GM23338 (cell line): ENCODE data around the gene MTMR3. TPM values are rescaled to one million over a fixed set of nuclear protein-coding genes. Genes with fewer than 3 reads are reported as not detected.

Experiments
- ATAC-seq: fragments of 200-7000 bp; cut with Tn5 transposase; 3 replicates; pipeline ENCODE4 v1.9.1; 2020
- DNase-seq: peaks from one replicate; pipeline ENCODE4 v3.0.0-alpha.2; 2015; ENCODE audit warnings: low spot score
- H2AFZ ChIP-seq: fragments of 200-600 bp; sonication (generic); 2 replicates; pipeline ENCODE4 v1.8.0; 2016; ENCODE audit warnings: antibody characterized with exemption, mild to moderate bottlenecking, moderate library complexity
- H3F3A ChIP-seq: fragments of 200-600 bp; sonication (generic); replicated peaks from 2 replicates; pipeline ENCODE4 v1.8.0; 2017; ENCODE audit warnings: antibody characterized with exemption, mixed run types, low read depth
- H3K27ac ChIP-seq: fragments of 200-600 bp; sonication (generic); 2 replicates; pipeline ENCODE4 v1.6.1; 2016; ENCODE audit warnings: low read depth
- H3K27me3 ChIP-seq: fragments of 200-600 bp; sonication (generic); 2 replicates; pipeline ENCODE4 v1.8.0; 2016; ENCODE audit warnings: mild to moderate bottlenecking, mixed run types, moderate library complexity; ENCODE audit not compliant: insufficient read depth
- H3K36me3 ChIP-seq: fragments of 200-600 bp; sonication (generic); 2 replicates; pipeline ENCODE4 v1.8.0; 2016; ENCODE audit warnings: mild to moderate bottlenecking; ENCODE audit not compliant: insufficient read depth
- H3K4me1 ChIP-seq: fragments of 200-600 bp; sonication (generic); 2 replicates; pipeline ENCODE4 v1.8.0; 2016; ENCODE audit warnings: mild to moderate bottlenecking, moderate library complexity; ENCODE audit not compliant: insufficient read depth
- H3K4me2 ChIP-seq: fragments of 200-600 bp; sonication (generic); 2 replicates; pipeline ENCODE4 v1.7.1; 2017; ENCODE audit warnings: mixed run types
- H3K4me3 ChIP-seq: fragments of 200-600 bp; sonication (generic); 2 replicates; pipeline ENCODE4 v1.6.1; 2016; ENCODE audit warnings: mixed run types
- H3K79me2 ChIP-seq: fragments of 200-600 bp; sonication (generic); replicated peaks from 2 replicates; pipeline ENCODE4 v1.8.0; 2017; ENCODE audit warnings: mild to moderate bottlenecking; ENCODE audit not compliant: insufficient read depth
- H3K9me2 ChIP-seq: fragments of 200-600 bp; sonication (generic); 2 replicates; pipeline ENCODE4 v1.8.0; 2017; ENCODE audit not compliant: insufficient read depth
- H4K20me1 ChIP-seq: fragments of 200-600 bp; sonication (generic); replicated peaks from 2 replicates; pipeline ENCODE4 v1.8.0; 2017; ENCODE audit warnings: mild to moderate bottlenecking; ENCODE audit not compliant: insufficient read depth
- H3K27ac Mint-ChIP-seq: 2 replicates; pipeline ENCODE4 v1.8.0; 2020; ENCODE audit warnings: inconsistent platforms, mild to moderate bottlenecking, moderate library complexity, mixed read lengths
- H3K27me3 Mint-ChIP-seq: 3 replicates; pipeline ENCODE4 v1.8.0; 2022; ENCODE audit warnings: low read depth, mild to moderate bottlenecking, moderate library complexity, mixed read lengths, inconsistent platforms; ENCODE audit not compliant: insufficient read depth, poor library complexity
- H3K36me3 Mint-ChIP-seq: 3 replicates; pipeline ENCODE4 v1.8.0; 2021; ENCODE audit warnings: low read depth, mild to moderate bottlenecking, inconsistent platforms, moderate library complexity, mixed read lengths
- H3K4me1 Mint-ChIP-seq: 3 replicates; pipeline ENCODE4 v1.8.0; 2020; ENCODE audit warnings: mild to moderate bottlenecking, inconsistent platforms, mixed read lengths
- H3K4me3 Mint-ChIP-seq: 3 replicates; pipeline ENCODE4 v1.8.0; 2021; ENCODE audit warnings: moderate library complexity, mild to moderate bottlenecking, inconsistent platforms, mixed read lengths
- H3K9me3 Mint-ChIP-seq: 3 replicates; pipeline ENCODE4 v1.8.0; 2020; ENCODE audit warnings: moderate library complexity, mild to moderate bottlenecking, inconsistent platforms, mixed read lengths
- CREB1 ChIP-seq: fragments of 250-450 bp; sonication (Bioruptor Pico); IDR thresholded peaks from 2 replicates; pipeline ENCODE4 v1.5.0; 2020; ENCODE audit warnings: low read depth, mild to moderate bottlenecking, moderate library complexity
- CTCF ChIP-seq, 2 experiments: fragments of 200-600 bp in 1 of 2; sonication (generic) in 1 of 2; conservative IDR thresholded peaks; 2 replicates each; pipeline versions ENCODE4 v1.5.1 to v1.6.1; 2016 to 2017; ENCODE audit warnings: antibody characterized with exemption in 2 of 2, low read depth in 2 of 2, mild to moderate bottlenecking in 2 of 2, moderate library complexity in 1 of 2
- ETS1 ChIP-seq: IDR thresholded peaks from 2 replicates; pipeline ENCODE4 v1.6.1; 2016; ENCODE audit warnings: antibody characterized with exemption
- EZH2 ChIP-seq: fragments of 200-600 bp; sonication (generic); IDR thresholded peaks from one replicate; pipeline ENCODE4 v1.8.0; 2017; ENCODE audit warnings: antibody characterized with exemption, mild to moderate bottlenecking, low read depth; ENCODE audit not compliant: unreplicated experiment
- EZH2phosphoT487 ChIP-seq: fragments of 200-600 bp; sonication (generic); IDR thresholded peaks from one replicate; pipeline ENCODE4 v1.8.1; 2018; ENCODE audit warnings: antibody characterized with exemption; ENCODE audit not compliant: unreplicated experiment
- JUNB ChIP-seq: IDR thresholded peaks from one replicate; pipeline ENCODE4 v1.6.1; 2016; ENCODE audit warnings: antibody characterized with exemption; ENCODE audit not compliant: unreplicated experiment
- NANOG ChIP-seq: IDR thresholded peaks from 2 replicates; pipeline ENCODE4 v1.6.1; 2016; ENCODE audit warnings: antibody characterized with exemption, borderline replicate concordance
- POLR2AphosphoS5 ChIP-seq: IDR thresholded peaks from 2 replicates; pipeline ENCODE4 v1.6.1; 2016; ENCODE audit warnings: antibody characterized with exemption, low read depth
- REST ChIP-seq: IDR thresholded peaks from one replicate; pipeline ENCODE4 v1.6.1; 2018; ENCODE audit warnings: antibody characterized with exemption; ENCODE audit not compliant: unreplicated experiment
- STAT1 ChIP-seq: IDR thresholded peaks from one replicate; pipeline ENCODE4 v1.6.1; 2016; ENCODE audit warnings: antibody characterized with exemption; ENCODE audit not compliant: unreplicated experiment
- ZNF114 ChIP-seq: fragments of 250-450 bp; sonication (Bioruptor Pico); IDR thresholded peaks from 2 replicates; pipeline ENCODE4 v1.5.0; 2020; ENCODE audit warnings: mild to moderate bottlenecking, moderate library complexity
- ZNF331 ChIP-seq: fragments of 250-450 bp; sonication (Bioruptor Pico); IDR thresholded peaks from 2 replicates; pipeline ENCODE4 v1.5.0; 2020; ENCODE audit warnings: low read depth, mild to moderate bottlenecking, moderate library complexity
- ZNF462 ChIP-seq: fragments of 250-450 bp; sonication (Bioruptor Pico); IDR thresholded peaks from 2 replicates; pipeline ENCODE4 v1.5.0; 2020; ENCODE audit warnings: mild to moderate bottlenecking, moderate library complexity
- polyA plus RNA-seq: library from polyadenylated mRNA; unstranded; fragments of >200 nt; fragmentation: Nextera tagmentation; extraction: Ambion mirVana; gene quantifications from 2 replicates; pipeline ENCODE4 v1.2.1, GENCODE V29; 2016
- total RNA-seq: library from RNA; depleted of rRNA; stranded (reverse); fragments of >200 nt; shearing (Covaris generic); gene quantifications from 2 replicates; pipeline ENCODE4 v1.2.3, GENCODE V29; 2014

MTMR3 gene
- total and polyA plus RNA-seq, 2 experiments from 2014 or later = 5.2 to 27.4 TPM

GRCh38 chr22:30064172-30064571, 181.2 kb downstream of the MTMR3 start:
- Mint-ChIP-seq H3K27ac (no peak overlapping the region), H3K9me3 (peaks cover 26% of the 10 kb centered on the region), H3K36me3 (peaks cover 3% of the 10 kb centered on the region; the same call in 1 of the 3 replicates), H3K4me3 (no peak overlapping the region), H3K4me1 (no peaks in the 10 kb centered on the region), H3K27me3 (no peaks in the 10 kb centered on the region)
- H4K20me1 ChIP-seq = no peaks in the 10 kb centered on the region
- H3K4me2 ChIP-seq = no peak overlapping the region
- ATAC-seq (no peak), DNase-seq (no peak)
- no peak overlapping the region for H3K4me3 ChIP-seq
- no peaks in the 10 kb centered on the region for H3F3A ChIP-seq
- H3K9me2 ChIP-seq = no peaks in the 10 kb centered on the region
- no peak overlapping the region for H2AFZ ChIP-seq
- no peaks in the 10 kb centered on the region for H3K36me3 ChIP-seq
- no peaks in the 10 kb centered on the region for H3K79me2 ChIP-seq
- TF ChIP-seq REST (no peak), ZNF462 (CRISPR knock-in tag) (no peak), ZNF114 (CRISPR knock-in tag) (no peak), POLR2AphosphoS5 (no peak), STAT1 (no peak), ZNF331 (no peak), EZH2 (no peak), EZH2phosphoT487 (no peak), CTCF (conservative IDR thresholded peaks at IDR 0.05; ENCODE audit: low read depth in 2 of 2) (no peak), NANOG (no peak), JUNB (no peak), CREB1 (CRISPR knock-in tag) (no peak), ETS1 (no peak)
- H3K27me3 ChIP-seq = no peaks in the 10 kb centered on the region
- no peaks in the 10 kb centered on the region for H3K4me1 ChIP-seq
- H3K27ac ChIP-seq = no peak overlapping the region
